LHCN-M2 (cell line): Measurements from ENCODE around the gene RBM4B. TPM values are rescaled to one million over a fixed set of nuclear protein-coding genes. Genes with fewer than 3 reads are reported as not detected.

Experiments
- total RNA-seq: library from RNA; depleted of rRNA; stranded (reverse); fragments of >200 nt; gene quantifications from 2 replicates; pipeline ENCODE4 v1.2.3, GENCODE V29; 2014; rRNA removed

Gene RBM4B
- total RNA-seq, 1 experiment from 2014 or later, result 33.2 TPM

Other genes starting within 250 kb of the RBM4B start
- 49.9 and 57.8 TPM in 2 replicates for gene MRPL11, start 239.0 kb downstream of the RBM4B start, total RNA-seq
- gene PELI3, start 211.0 kb downstream of the RBM4B start, total RNA-seq, result 6.5 and 7.2 TPM in 2 replicates
- gene DPP3, start 197.5 kb downstream of the RBM4B start, total RNA-seq, result 66.8 and 71.2 TPM in 2 replicates
- 19.0 and 26.2 TPM in 2 replicates for gene BBS1, start 167.3 kb downstream of the RBM4B start, total RNA-seq
- 20.1 and 24.8 TPM in 2 replicates for gene ZDHHC24, start 131.8 kb downstream of the RBM4B start, total RNA-seq
- not detected in 2 replicates for gene ACTN3, start 131.0 kb downstream of the RBM4B start, total RNA-seq
- 25.1 and 28.9 TPM in 2 replicates for gene CTSF, start 109.3 kb downstream of the RBM4B start, total RNA-seq
- gene CCDC87, start 84.8 kb downstream of the RBM4B start, total RNA-seq, result 0.34 and 0.51 TPM in 2 replicates
- 20.3 and 22.5 TPM in 2 replicates for gene CCS, start 84.7 kb downstream of the RBM4B start, total RNA-seq
- gene RBM14, start 61.3 kb downstream of the RBM4B start, total RNA-seq, result 50.0 and 58.7 TPM in 2 replicates
- gene RBM4, start 39.2 kb downstream of the RBM4B start, total RNA-seq, result 86.4 and 87.6 TPM in 2 replicates
- 0.06 and 0.57 TPM in 2 replicates for gene SPTBN2, start 51.3 kb upstream of the RBM4B start, total RNA-seq
- gene RCE1, start 165.6 kb upstream of the RBM4B start, total RNA-seq, result 15.6 and 19.5 TPM in 2 replicates
- gene LRFN4, start 179.2 kb upstream of the RBM4B start, total RNA-seq, result 14.1 and 16.9 TPM in 2 replicates